Measurements from ENCODE around the gene LRRC14B.

The LRRC14B gene

GRCh38 chr5:152077-152476 is 39.2 kb upstream of the LRRC14B start:
- no peaks in the 10 kb centered on the region for H3K36me3 ChIP-seq (ENCODE audit: control insufficient read depth in 1 of 2, insufficient read depth in 2 of 2, low read length in 2 of 2)
- no peak overlapping the region for H3K4me3 ChIP-seq (ENCODE audit: low read depth in 1 of 2, low read length in 2 of 2)
- peaks cover 10% of the 10 kb centered on the region in 2 donors for H3K9me3 ChIP-seq (ENCODE audit: control insufficient read depth in 1 of 2, low read length in 2 of 2)
- H3K9ac ChIP-seq (ENCODE audit: low read depth in 1 of 2, low read length in 2 of 2), result no peak overlapping the region
- H3K27me3 ChIP-seq (ENCODE audit: control insufficient read depth in 1 of 2, insufficient read depth in 2 of 2, low read length in 2 of 2), result no peaks in the 10 kb centered on the region
- H3K4me1 ChIP-seq (ENCODE audit: control insufficient read depth in 1 of 2, insufficient read depth in 2 of 2, low read length in 2 of 2), result no peaks in the 10 kb centered on the region
- no peak overlapping the region for H3K27ac ChIP-seq (ENCODE audit: low read depth, low read length)

- no peak overlapping the region for H3K27ac ChIP-seq (ENCODE audit: low read depth, low read length)
- H3K27me3 ChIP-seq (ENCODE audit: control insufficient read depth in 1 of 2, insufficient read depth in 2 of 2, low read length in 2 of 2), result no peaks in the 10 kb centered on the region
- no peaks in the 10 kb centered on the region for H3K9me3 ChIP-seq (ENCODE audit: control insufficient read depth in 1 of 2, low read length in 2 of 2)
- H3K9ac ChIP-seq (ENCODE audit: low read depth in 1 of 2, low read length in 2 of 2), result no peak overlapping the region
- H3K4me1 ChIP-seq (ENCODE audit: control insufficient read depth in 1 of 2, insufficient read depth in 2 of 2, low read length in 2 of 2), result no peaks in the 10 kb centered on the region
- no peaks in the 10 kb centered on the region for H3K36me3 ChIP-seq (ENCODE audit: control insufficient read depth in 1 of 2, insufficient read depth in 2 of 2, low read length in 2 of 2)
- H3K4me3 ChIP-seq (ENCODE audit: low read depth in 1 of 2, low read length in 2 of 2), result peak overlapping the region in 1 of 2 donors; percentile 45
Measured at GRCh38 chr5:153256-153655, 38.0 kb upstream of the LRRC14B start.

- no peaks in the 10 kb centered on the region for H3K36me3 ChIP-seq (ENCODE audit: control insufficient read depth in 1 of 2, insufficient read depth in 2 of 2, low read length in 2 of 2)
- H3K27ac ChIP-seq (ENCODE audit: low read depth, low read length), result no peak overlapping the region
- no peak overlapping the region for H3K9ac ChIP-seq (ENCODE audit: low read depth in 1 of 2, low read length in 2 of 2)
- H3K9me3 ChIP-seq (ENCODE audit: control insufficient read depth in 1 of 2, low read length in 2 of 2), result no peaks in the 10 kb centered on the region
- no peaks in the 10 kb centered on the region for H3K4me1 ChIP-seq (ENCODE audit: control insufficient read depth in 1 of 2, insufficient read depth in 2 of 2, low read length in 2 of 2)
- no peak overlapping the region for H3K4me3 ChIP-seq (ENCODE audit: low read depth in 1 of 2, low read length in 2 of 2)
- no peaks in the 10 kb centered on the region for H3K27me3 ChIP-seq (ENCODE audit: control insufficient read depth in 1 of 2, insufficient read depth in 2 of 2, low read length in 2 of 2)
Measured at GRCh38 chr5:154236-154635, 37.1 kb upstream of the LRRC14B start.

DNA sequence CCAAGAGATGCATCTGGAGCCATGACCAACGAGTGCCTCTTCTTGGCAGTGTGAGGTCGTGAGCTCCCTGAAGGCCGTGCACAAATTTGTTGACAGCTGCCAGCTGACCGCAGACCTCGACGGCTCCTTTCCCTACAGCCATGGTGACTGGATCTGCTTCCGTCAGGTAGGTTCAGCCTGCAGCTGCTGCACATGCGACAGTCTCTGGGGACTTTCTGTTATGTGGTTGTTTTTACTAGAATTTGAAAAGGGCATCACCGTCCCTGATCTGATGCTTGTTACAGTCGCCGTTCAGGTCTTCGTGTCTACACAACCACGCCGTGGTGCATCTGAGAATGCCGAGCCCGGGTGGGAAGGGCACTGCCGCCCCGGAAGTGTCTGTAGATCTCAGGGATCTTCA is 36.5 kb upstream of the LRRC14B start:
- H3K4me3 ChIP-seq (ENCODE audit: low read depth in 1 of 2, low read length in 2 of 2), result no peak overlapping the region
- no peak overlapping the region for H3K9ac ChIP-seq (ENCODE audit: low read depth in 1 of 2, low read length in 2 of 2)

DNA sequence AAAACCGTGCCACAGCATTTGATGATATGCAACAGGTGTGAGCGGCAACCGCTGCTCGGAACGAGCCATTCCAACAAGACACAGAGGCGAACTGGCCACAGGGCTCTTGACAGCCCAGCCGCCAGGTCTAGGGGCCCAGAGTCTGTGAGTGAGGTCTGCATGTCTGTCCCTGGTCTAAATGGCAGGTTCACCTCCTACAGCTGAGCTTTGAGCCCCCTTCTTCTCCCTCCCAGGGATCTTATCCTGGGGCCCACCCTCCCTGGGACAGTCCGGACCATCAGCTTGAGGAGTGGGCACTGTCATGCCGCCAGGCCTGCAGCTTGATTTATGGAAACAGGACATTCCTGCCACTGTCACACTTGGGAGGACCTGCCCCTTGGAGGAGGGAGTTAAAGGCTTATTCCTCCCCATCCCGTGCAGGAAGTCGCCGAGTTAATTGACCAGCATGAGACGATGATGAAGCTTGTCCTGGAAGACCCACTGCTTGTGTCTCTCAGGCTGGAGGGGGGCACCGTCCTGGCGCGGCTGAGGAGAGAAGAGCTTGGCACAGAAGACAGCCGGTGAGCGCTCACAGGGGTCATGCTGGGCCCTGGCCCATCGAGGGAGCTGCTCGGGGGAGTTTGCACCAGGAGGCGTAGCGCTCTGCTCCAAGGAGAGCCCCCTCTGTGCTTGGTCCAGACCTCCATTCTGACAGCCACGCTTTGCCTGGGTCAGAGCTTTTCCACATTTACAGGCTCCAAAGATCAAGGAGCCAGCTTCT is 35.5 kb upstream of the LRRC14B start:
- no peak overlapping the region for H3K27ac ChIP-seq (ENCODE audit: low read depth, low read length)
- no peak overlapping the region for H3K9ac ChIP-seq (ENCODE audit: low read depth in 1 of 2, low read length in 2 of 2)
- H3K36me3 ChIP-seq (ENCODE audit: control insufficient read depth in 1 of 2, insufficient read depth in 2 of 2, low read length in 2 of 2), result no peaks in the 10 kb centered on the region
- H3K27me3 ChIP-seq (ENCODE audit: control insufficient read depth in 1 of 2, insufficient read depth in 2 of 2, low read length in 2 of 2), result no peaks in the 10 kb centered on the region
- H3K4me1 ChIP-seq (ENCODE audit: control insufficient read depth in 1 of 2, insufficient read depth in 2 of 2, low read length in 2 of 2), result no peaks in the 10 kb centered on the region
- no peaks in the 10 kb centered on the region for H3K9me3 ChIP-seq (ENCODE audit: control insufficient read depth in 1 of 2, low read length in 2 of 2)
- no peak overlapping the region for H3K4me3 ChIP-seq (ENCODE audit: low read depth in 1 of 2, low read length in 2 of 2)

More for the DNA sequence above, 36.5 kb upstream of the LRRC14B start:
- Histone ChIP-seq H3K27me3 (ENCODE audit: control insufficient read depth in 1 of 2, insufficient read depth in 2 of 2, low read length in 2 of 2) (no peaks in the 10 kb centered on the region), H3K4me1 (ENCODE audit: control insufficient read depth in 1 of 2, insufficient read depth in 2 of 2, low read length in 2 of 2) (no peaks in the 10 kb centered on the region), H3K27ac (ENCODE audit: low read depth, low read length) (no peak overlapping the region), H3K9me3 (ENCODE audit: control insufficient read depth in 1 of 2, low read length in 2 of 2) (no peaks in the 10 kb centered on the region), H3K36me3 (ENCODE audit: control insufficient read depth in 1 of 2, insufficient read depth in 2 of 2, low read length in 2 of 2) (no peaks in the 10 kb centered on the region)

GRCh38 chr5:156411-157072 is 34.8 kb upstream of the LRRC14B start:
- no peaks in the 10 kb centered on the region for H3K4me1 ChIP-seq (ENCODE audit: control insufficient read depth in 1 of 2, insufficient read depth in 2 of 2, low read length in 2 of 2)
- H3K27me3 ChIP-seq (ENCODE audit: control insufficient read depth in 1 of 2, insufficient read depth in 2 of 2, low read length in 2 of 2), result no peaks in the 10 kb centered on the region
- H3K9ac ChIP-seq (ENCODE audit: low read depth in 1 of 2, low read length in 2 of 2), result no peak overlapping the region
- H3K4me3 ChIP-seq (ENCODE audit: low read depth in 1 of 2, low read length in 2 of 2), result no peak overlapping the region
- no peaks in the 10 kb centered on the region for H3K36me3 ChIP-seq (ENCODE audit: control insufficient read depth in 1 of 2, insufficient read depth in 2 of 2, low read length in 2 of 2)
- no peaks in the 10 kb centered on the region for H3K9me3 ChIP-seq (ENCODE audit: control insufficient read depth in 1 of 2, low read length in 2 of 2)
- no peak overlapping the region for H3K27ac ChIP-seq (ENCODE audit: low read depth, low read length)

- H3K9me3 ChIP-seq (ENCODE audit: control insufficient read depth in 1 of 2, low read length in 2 of 2), result no peaks in the 10 kb centered on the region
- no peak overlapping the region for H3K4me3 ChIP-seq (ENCODE audit: low read depth in 1 of 2, low read length in 2 of 2)
- no peaks in the 10 kb centered on the region for H3K4me1 ChIP-seq (ENCODE audit: control insufficient read depth in 1 of 2, insufficient read depth in 2 of 2, low read length in 2 of 2)
- no peak overlapping the region for H3K27ac ChIP-seq (ENCODE audit: low read depth, low read length)
- H3K9ac ChIP-seq (ENCODE audit: low read depth in 1 of 2, low read length in 2 of 2), result no peak overlapping the region
- no peaks in the 10 kb centered on the region for H3K27me3 ChIP-seq (ENCODE audit: control insufficient read depth in 1 of 2, insufficient read depth in 2 of 2, low read length in 2 of 2)
- H3K36me3 ChIP-seq (ENCODE audit: control insufficient read depth in 1 of 2, insufficient read depth in 2 of 2, low read length in 2 of 2), result no peaks in the 10 kb centered on the region
Measured at GRCh38 chr5:157126-157715, 34.1 kb upstream of the LRRC14B start.

DNA sequence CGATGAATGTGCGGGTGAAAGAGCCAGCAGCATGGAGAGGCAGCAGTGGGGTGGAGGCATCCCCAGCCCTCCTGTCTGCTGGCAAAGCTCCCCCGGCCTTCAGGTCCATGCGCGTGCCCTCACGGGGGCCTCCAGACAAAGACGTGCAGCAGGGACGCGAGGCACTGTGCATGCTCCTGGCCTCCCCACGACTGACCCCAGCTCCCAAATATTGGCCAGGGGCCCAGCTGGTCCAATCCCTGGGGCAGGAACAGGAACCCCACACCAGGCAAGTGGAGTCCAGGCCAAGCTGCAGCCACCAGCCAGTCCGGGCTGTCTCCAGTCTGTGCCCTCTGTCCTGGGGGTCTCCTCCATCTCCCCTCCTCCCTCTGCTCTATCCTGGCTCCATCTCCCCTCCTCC is 33.5 kb upstream of the LRRC14B start:
- Histone ChIP-seq H3K9ac (ENCODE audit: low read depth in 1 of 2, low read length in 2 of 2) (no peak overlapping the region), H3K4me3 (ENCODE audit: low read depth in 1 of 2, low read length in 2 of 2) (no peak overlapping the region), H3K36me3 (ENCODE audit: control insufficient read depth in 1 of 2, insufficient read depth in 2 of 2, low read length in 2 of 2) (no peaks in the 10 kb centered on the region), H3K27ac (ENCODE audit: low read depth, low read length) (no peak overlapping the region), H3K27me3 (ENCODE audit: control insufficient read depth in 1 of 2, insufficient read depth in 2 of 2, low read length in 2 of 2) (no peaks in the 10 kb centered on the region), H3K9me3 (ENCODE audit: control insufficient read depth in 1 of 2, low read length in 2 of 2) (no peaks in the 10 kb centered on the region), H3K4me1 (ENCODE audit: control insufficient read depth in 1 of 2, insufficient read depth in 2 of 2, low read length in 2 of 2) (no peaks in the 10 kb centered on the region)

- H3K4me1 ChIP-seq (ENCODE audit: control insufficient read depth in 1 of 2, insufficient read depth in 2 of 2, low read length in 2 of 2), result no peaks in the 10 kb centered on the region
- no peaks in the 10 kb centered on the region for H3K27me3 ChIP-seq (ENCODE audit: control insufficient read depth in 1 of 2, insufficient read depth in 2 of 2, low read length in 2 of 2)
- H3K27ac ChIP-seq (ENCODE audit: low read depth, low read length), result no peak overlapping the region
Measured at GRCh38 chr5:158807-159447, 32.4 kb upstream of the LRRC14B start.

More at GRCh38 chr5:158807-159447, 32.4 kb upstream of the LRRC14B start:
- H3K9ac ChIP-seq (ENCODE audit: low read depth in 1 of 2, low read length in 2 of 2), result no peak overlapping the region
- no peaks in the 10 kb centered on the region for H3K36me3 ChIP-seq (ENCODE audit: control insufficient read depth in 1 of 2, insufficient read depth in 2 of 2, low read length in 2 of 2)
- H3K9me3 ChIP-seq (ENCODE audit: control insufficient read depth in 1 of 2, low read length in 2 of 2), result no peaks in the 10 kb centered on the region
- no peak overlapping the region for H3K4me3 ChIP-seq (ENCODE audit: low read depth in 1 of 2, low read length in 2 of 2)
